Nephron (organoid): ENCODE measurements around the gene FHAD1.

Source experiments
- H3K27ac Mint-ChIP-seq, 3 experiments: 2 replicates each; pipeline ENCODE4 v1.8.0; 2020; ENCODE audit warnings: mixed read lengths in 3 of 3, mild to moderate bottlenecking in 2 of 3, moderate library complexity in 1 of 3
- H3K27me3 Mint-ChIP-seq: 2 replicates; pipeline ENCODE4 v1.8.0; 2021; ENCODE audit warnings: low read depth, mild to moderate bottlenecking, moderate library complexity, mixed read lengths
- H3K36me3 Mint-ChIP-seq: 2 replicates; pipeline ENCODE4 v1.8.0; 2020; ENCODE audit warnings: low read depth, mixed read lengths
- H3K4me1 Mint-ChIP-seq: 2 replicates; pipeline ENCODE4 v1.8.0; 2020; ENCODE audit warnings: mixed read lengths
- H3K4me3 Mint-ChIP-seq, 3 experiments: 2 replicates each; pipeline ENCODE4 v1.8.0; 2020; ENCODE audit warnings: mild to moderate bottlenecking in 3 of 3, mixed read lengths in 3 of 3, moderate library complexity in 2 of 3
- H3K9me3 Mint-ChIP-seq: 2 replicates; pipeline ENCODE4 v1.8.0; 2020; ENCODE audit warnings: mixed read lengths
- TF ChIP-seq, protein P1 (sequence below), 3 experiments: fragments of 200-600 bp; sonication (generic); IDR thresholded peaks; one replicate each; pipeline ENCODE4 v1.5.0; 2021; ENCODE audit warnings: antibody characterized with exemption in 3 of 3; ENCODE audit not compliant: unreplicated experiment in 3 of 3

FHAD1 gene

DNA sequence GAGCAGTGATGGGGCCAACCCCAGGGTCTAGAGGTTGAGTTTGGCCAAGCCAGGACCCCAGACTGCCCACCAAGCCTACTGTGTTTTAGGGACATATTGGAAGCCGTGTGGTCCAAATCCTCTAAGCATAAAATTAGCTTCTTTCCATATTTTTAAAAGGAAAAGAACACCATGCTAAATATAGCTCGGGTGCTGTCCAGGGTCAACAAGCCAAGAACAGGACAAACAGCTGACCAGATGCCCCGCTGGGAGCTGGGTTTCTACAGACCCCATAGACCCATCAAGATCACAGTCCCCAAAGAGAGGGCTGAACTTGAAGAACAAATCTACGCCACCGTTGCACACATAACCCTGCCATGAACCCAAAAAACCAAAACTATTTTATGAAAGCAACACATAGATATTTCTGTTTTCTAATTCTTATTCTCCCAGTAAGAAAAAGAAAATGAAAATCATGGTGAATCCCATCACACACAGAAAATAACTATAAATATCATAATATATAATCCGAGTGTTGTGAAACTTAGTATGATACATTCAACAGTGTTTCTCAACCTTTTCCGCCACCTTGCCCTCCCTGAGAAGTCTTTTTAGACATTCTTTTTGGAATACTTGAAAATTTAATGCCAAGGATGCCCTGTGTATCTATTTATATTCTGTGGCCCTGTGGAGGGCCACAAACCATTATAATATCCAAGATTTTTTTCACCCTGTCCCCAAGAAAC, 36.2 kb upstream of the FHAD1 start:
- no peaks in the 10 kb centered on the region for H3K9me3 Mint-ChIP-seq
- H3K4me3 Mint-ChIP-seq, result no peak overlapping the region
- peaks cover 49% of the 10 kb centered on the region for H3K4me1 Mint-ChIP-seq
- H3K36me3 Mint-ChIP-seq, result peaks cover 3% of the 10 kb centered on the region
- H3K27me3 Mint-ChIP-seq, result peaks cover 6% of the 10 kb centered on the region
- peak overlapping the region in 1 of 3 experiments; percentile 46 for H3K27ac Mint-ChIP-seq
- TF ChIP-seq, protein P1, sequence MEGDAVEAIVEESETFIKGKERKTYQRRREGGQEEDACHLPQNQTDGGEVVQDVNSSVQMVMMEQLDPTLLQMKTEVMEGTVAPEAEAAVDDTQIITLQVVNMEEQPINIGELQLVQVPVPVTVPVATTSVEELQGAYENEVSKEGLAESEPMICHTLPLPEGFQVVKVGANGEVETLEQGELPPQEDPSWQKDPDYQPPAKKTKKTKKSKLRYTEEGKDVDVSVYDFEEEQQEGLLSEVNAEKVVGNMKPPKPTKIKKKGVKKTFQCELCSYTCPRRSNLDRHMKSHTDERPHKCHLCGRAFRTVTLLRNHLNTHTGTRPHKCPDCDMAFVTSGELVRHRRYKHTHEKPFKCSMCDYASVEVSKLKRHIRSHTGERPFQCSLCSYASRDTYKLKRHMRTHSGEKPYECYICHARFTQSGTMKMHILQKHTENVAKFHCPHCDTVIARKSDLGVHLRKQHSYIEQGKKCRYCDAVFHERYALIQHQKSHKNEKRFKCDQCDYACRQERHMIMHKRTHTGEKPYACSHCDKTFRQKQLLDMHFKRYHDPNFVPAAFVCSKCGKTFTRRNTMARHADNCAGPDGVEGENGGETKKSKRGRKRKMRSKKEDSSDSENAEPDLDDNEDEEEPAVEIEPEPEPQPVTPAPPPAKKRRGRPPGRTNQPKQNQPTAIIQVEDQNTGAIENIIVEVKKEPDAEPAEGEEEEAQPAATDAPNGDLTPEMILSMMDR (IDR thresholded peaks at IDR 0.05; ENCODE audit: unreplicated experiment in 3 of 3), result no peak

DNA sequence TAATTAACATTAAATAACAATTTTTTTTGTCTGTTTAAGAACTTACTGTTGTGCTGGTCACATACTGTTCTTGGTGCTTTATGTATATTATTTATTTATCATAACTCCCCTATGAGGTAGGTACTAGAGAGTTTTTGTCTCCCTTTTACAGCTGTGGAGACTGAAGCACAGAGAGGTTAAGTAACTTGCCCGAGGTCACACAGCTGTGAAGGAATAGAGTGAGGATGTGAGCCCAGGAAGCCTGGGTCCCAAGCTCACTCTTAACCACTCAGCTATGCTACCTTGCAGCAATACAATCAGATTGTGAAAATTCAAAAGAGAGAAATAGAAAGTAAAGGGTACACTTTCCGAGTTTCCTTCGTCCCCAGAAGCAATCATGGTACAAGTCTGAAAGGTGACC, 35.6 kb upstream of the FHAD1 start:
- Mint-ChIP-seq H3K4me1 (peaks cover 47% of the 10 kb centered on the region), H3K4me3 (no peak overlapping the region), H3K9me3 (no peaks in the 10 kb centered on the region), H3K27ac (no peak overlapping the region), H3K36me3 (peaks cover 4% of the 10 kb centered on the region), H3K27me3 (peaks cover 4% of the 10 kb centered on the region)
- TF ChIP-seq, protein P1 (IDR thresholded peaks at IDR 0.05; ENCODE audit: unreplicated experiment in 3 of 3), result no peak

DNA sequence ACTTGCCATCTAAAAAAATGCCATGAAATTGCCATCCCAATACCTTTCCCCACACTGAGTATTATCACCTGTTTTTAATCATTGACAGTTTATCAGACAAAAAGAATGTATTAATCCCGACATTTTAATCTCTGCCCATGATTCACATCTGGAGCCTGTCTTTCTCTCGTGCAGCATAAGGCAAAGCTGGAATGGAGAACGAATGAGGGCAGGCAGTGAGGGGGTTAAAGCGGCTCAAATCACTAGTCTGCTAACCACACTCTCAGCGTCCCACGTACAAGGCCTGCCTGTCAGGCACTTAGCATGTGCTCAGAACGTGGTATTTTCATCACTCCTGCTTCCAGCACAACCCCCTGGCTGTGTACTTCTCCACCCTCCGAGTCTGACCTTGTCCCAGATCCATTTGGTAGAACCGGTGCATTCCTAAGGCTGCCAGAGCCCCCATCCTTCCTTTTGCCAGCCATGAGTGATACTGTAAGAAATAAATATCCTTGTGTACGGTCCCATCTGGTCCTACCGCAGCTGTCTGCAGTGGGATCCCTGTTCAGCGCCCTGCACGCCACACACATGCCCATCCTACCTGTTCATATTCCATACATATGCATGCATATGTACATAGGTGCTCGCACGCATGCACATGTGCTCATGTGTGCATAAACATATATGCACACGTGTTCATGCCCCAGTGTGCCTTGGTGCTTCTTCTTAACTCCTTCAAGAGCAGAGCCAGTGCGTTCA, 34.6 kb upstream of the FHAD1 start:
- H3K27me3 Mint-ChIP-seq, result peaks cover 3% of the 10 kb centered on the region
- TF ChIP-seq, protein P1 (IDR thresholded peaks at IDR 0.05; ENCODE audit: unreplicated experiment in 3 of 3), result no peak
- H3K27ac Mint-ChIP-seq, result peak overlapping the region; percentile 94 to 100 (median 98)
- H3K4me3 Mint-ChIP-seq, result no peak overlapping the region
- H3K9me3 Mint-ChIP-seq, result no peaks in the 10 kb centered on the region
- H3K36me3 Mint-ChIP-seq, result peaks cover 11% of the 10 kb centered on the region
- peaks cover 37% of the 10 kb centered on the region for H3K4me1 Mint-ChIP-seq

DNA sequence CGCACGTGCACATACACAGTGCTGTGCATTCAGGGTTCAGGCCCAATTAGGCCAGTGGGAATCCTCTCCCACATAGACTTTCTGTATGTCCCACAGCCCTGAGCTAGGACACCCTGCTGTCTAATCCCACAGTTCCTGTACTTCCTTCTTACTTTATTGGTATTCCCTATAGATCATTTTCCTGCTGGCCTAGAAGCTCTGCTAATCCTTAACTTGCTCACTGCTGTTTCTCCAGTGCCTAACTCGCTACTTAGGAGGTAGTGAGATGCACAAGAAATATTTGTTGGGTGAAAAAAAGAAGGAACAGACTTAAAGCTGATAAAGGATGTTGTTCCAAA, 34.1 kb upstream of the FHAD1 start:
- Mint-ChIP-seq H3K27ac (peak overlapping the region; percentile 94 to 100 (median 98)), H3K36me3 (peaks cover 16% of the 10 kb centered on the region), H3K9me3 (peaks cover 3% of the 10 kb centered on the region)

DNA sequence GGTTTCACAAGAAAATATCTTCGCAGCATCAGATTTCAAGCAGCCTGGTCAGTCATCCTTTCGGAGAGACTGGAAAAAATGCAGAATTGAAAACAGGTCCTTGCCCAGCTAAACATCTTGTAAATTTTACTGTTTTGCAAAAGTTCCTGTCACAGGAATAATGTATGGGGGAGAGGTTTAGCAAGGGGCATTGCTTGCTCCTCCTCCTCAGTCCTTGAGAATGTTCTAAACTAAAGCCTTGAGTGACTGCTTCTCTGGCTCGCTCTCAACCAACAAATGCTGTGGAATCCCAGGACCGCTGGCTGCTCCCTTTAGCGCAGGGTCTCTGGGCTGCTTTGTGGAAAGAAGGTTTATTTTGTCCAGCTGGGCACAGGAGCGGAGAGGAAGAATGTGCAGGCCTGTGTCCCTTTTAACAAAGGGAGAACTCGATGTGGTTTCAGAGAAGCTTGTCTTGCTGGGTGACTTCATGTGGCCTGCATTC, 33.6 kb upstream of the FHAD1 start:
- H3K9me3 Mint-ChIP-seq, result peaks cover 3% of the 10 kb centered on the region
- TF ChIP-seq, protein P1 (IDR thresholded peaks at IDR 0.05; ENCODE audit: unreplicated experiment in 3 of 3), result no peak
- peak overlapping the region; percentile 94 to 100 (median 98) for H3K27ac Mint-ChIP-seq
- H3K27me3 Mint-ChIP-seq, result peaks cover 3% of the 10 kb centered on the region
- peaks cover 21% of the 10 kb centered on the region for H3K36me3 Mint-ChIP-seq
- H3K4me3 Mint-ChIP-seq, result peak overlapping the region; percentile 36 to 63 (median 59)
- H3K4me1 Mint-ChIP-seq, result peaks cover 29% of the 10 kb centered on the region

More for the DNA sequence above, 34.1 kb upstream of the FHAD1 start:
- H3K4me3 Mint-ChIP-seq, result no peak overlapping the region
- H3K4me1 Mint-ChIP-seq, result peaks cover 32% of the 10 kb centered on the region
- peaks cover 3% of the 10 kb centered on the region for H3K27me3 Mint-ChIP-seq
- TF ChIP-seq, protein P1 (IDR thresholded peaks at IDR 0.05; ENCODE audit: unreplicated experiment in 3 of 3), result no peak
